Measurements from ENCODE around the gene MMP14. TPM values are rescaled to one million over a fixed set of nuclear protein-coding genes. Genes with fewer than 3 reads are reported as not detected.
"Not testable (repeated sequence)": the region's sequence is repeated elsewhere in the genome, so short reads cannot be mapped to it uniquely, and the experiment has no call there.

The MMP14 gene
- polyA plus RNA-seq, 1 experiment, result 365 TPM

GRCh38 chr14:22854963-22855724 lies 18.8 kb downstream of the MMP14 start:
- no peak for TF ChIP-seq CTCF (IDR thresholded peaks at IDR 0.05; ENCODE audit: low read depth, low read length)
- CTCF ChIA-PET, result interaction anchor here (0.7 to 8.5 kb wide), 18 partner anchors 8 to 465 kb away, joined by 3 to 217 read pairs (median 12); partner anchors contain the start of genes LRP10 and MMP14

DNA sequence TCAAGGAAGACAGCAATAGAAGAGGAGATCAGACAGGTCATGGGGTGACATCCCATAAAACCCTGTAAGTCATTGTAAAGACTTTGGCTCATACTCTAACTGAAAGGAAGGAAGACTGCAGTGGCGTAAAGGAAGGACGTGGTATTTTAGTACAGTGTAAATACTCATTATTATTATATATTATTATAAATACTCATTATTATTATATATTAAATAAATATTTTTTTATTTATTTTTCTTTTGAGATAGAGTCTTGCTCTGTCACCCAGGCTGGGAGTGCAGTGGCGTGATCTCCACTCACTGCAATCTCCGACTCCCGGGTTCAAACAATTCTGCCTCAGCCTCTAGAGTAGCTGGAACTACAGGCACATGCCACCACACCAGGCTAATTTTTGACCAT lies 20.0 kb downstream of the MMP14 start:
- CTCF ChIA-PET, result interaction anchor here (1.0 to 8.5 kb wide), 3 partner anchors 35 to 300 kb away, joined by 3 to 217 read pairs (median 94); no protein-coding TSS in a partner anchor
- H3K27ac ChIP-seq (ENCODE audit: low read depth, low read length), result no peak overlapping the region

More at GRCh38 chr14:22854963-22855724, 18.8 kb downstream of the MMP14 start:
- no peak overlapping the region for H3K4me3 ChIP-seq (ENCODE audit: low read depth, low read length)
- no peak overlapping the region for H3K27ac ChIP-seq (ENCODE audit: low read depth, low read length)
- DNase-seq (ENCODE audit: low read depth, low spot score), result no peak
- H3K27me3 ChIP-seq (ENCODE audit: control insufficient read depth, insufficient read depth, low read length), result no peaks in the 10 kb centered on the region
- peaks cover 3% of the 10 kb centered on the region for H3K9me3 ChIP-seq (ENCODE audit: control insufficient read depth, insufficient read depth, low read length)
- POLR2A ChIA-PET, result interaction anchor here (4.7 kb wide), 1 partner anchor 32 kb away, joined by 32 read pairs; no protein-coding TSS in a partner anchor

GRCh38 chr14:22860377-22860776 lies 24.0 kb downstream of the MMP14 start:
- not testable (repeated sequence) for H3K9me3 ChIP-seq (ENCODE audit: control insufficient read depth, insufficient read depth, low read length); DNase-seq (ENCODE audit: low read depth, low spot score); H3K4me3 ChIP-seq (ENCODE audit: low read depth, low read length); H3K27ac ChIP-seq (ENCODE audit: low read depth, low read length); H3K27me3 ChIP-seq (ENCODE audit: control insufficient read depth, insufficient read depth, low read length)
- POLR2A ChIA-PET, result interaction anchor here (1.0 to 2.0 kb wide), 2 partner anchors 9 to 11 kb away, joined by 4 to 10 read pairs; partner anchors contain the start of gene LRP10
- CTCF ChIA-PET, result interaction anchor here (0.6 to 6.1 kb wide), 8 partner anchors 9 to 303 kb away, joined by 3 to 51 read pairs (median 4); partner anchors contain the start of gene LRP10

More for the DNA sequence above, 20.0 kb downstream of the MMP14 start:
- H3K4me3 ChIP-seq (ENCODE audit: low read depth, low read length), result no peak overlapping the region
- no peaks in the 10 kb centered on the region for H3K27me3 ChIP-seq (ENCODE audit: control insufficient read depth, insufficient read depth, low read length)
- peaks cover 3% of the 10 kb centered on the region for H3K9me3 ChIP-seq (ENCODE audit: control insufficient read depth, insufficient read depth, low read length)
- TF ChIP-seq CTCF (IDR thresholded peaks at IDR 0.05; ENCODE audit: low read depth, low read length), result no peak
- DNase-seq (ENCODE audit: low read depth, low spot score), result no peak
- POLR2A ChIA-PET, result no interaction called here

- DNase-seq (ENCODE audit: low read depth, low spot score), result no peak
- TF ChIP-seq CTCF (IDR thresholded peaks at IDR 0.05; ENCODE audit: low read depth, low read length), result no peak
- Histone ChIP-seq H3K9me3 (ENCODE audit: control insufficient read depth, insufficient read depth, low read length) (peaks cover 7% of the 10 kb centered on the region), H3K27me3 (ENCODE audit: control insufficient read depth, insufficient read depth, low read length) (no peaks in the 10 kb centered on the region), H3K4me3 (ENCODE audit: low read depth, low read length) (no peak overlapping the region), H3K27ac (ENCODE audit: low read depth, low read length) (no peak overlapping the region)
- CTCF ChIA-PET, result interaction anchor here (3.7 to 6.1 kb wide), 2 partner anchors 8 to 11 kb away, joined by 30 to 51 read pairs; partner anchors contain the start of gene LRP10
- POLR2A ChIA-PET, result interaction anchor here (2.0 kb wide), 1 partner anchor 11 kb away, joined by 4 read pairs; no protein-coding TSS in a partner anchor
Measured at GRCh38 chr14:22861651-22862050, 25.3 kb downstream of the MMP14 start.

DNA sequence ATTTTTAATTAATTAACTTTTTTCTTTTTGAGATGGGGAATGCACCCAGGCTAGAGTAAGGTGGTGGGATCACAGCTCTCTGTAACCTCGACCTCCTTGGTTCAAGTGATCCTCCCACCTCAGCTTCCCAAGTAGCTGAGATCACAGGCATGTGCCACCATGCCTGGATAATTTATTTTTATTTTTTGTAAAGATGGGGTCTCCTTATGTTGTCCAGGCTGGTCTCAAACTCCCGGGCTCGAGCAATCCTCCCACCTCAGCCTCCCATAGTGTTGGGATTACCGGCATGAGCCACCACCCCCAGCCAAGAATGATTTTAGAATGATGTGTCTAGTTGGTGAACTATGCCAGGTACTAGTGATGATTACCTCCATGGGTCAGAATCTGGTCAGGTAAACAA lies 28.6 kb downstream of the MMP14 start:
- Histone ChIP-seq H3K27me3 (ENCODE audit: control insufficient read depth, insufficient read depth, low read length) (no peaks in the 10 kb centered on the region), H3K9me3 (ENCODE audit: control insufficient read depth, insufficient read depth, low read length) (peaks cover 4% of the 10 kb centered on the region; the same call in 1 of the 2 replicates), H3K27ac (ENCODE audit: low read depth, low read length) (no peak overlapping the region), H3K4me3 (ENCODE audit: low read depth, low read length) (no peak overlapping the region)
- DNase-seq (ENCODE audit: low read depth, low spot score), result no peak
- POLR2A ChIA-PET, result no interaction called here
- no peak for TF ChIP-seq CTCF (IDR thresholded peaks at IDR 0.05; ENCODE audit: low read depth, low read length)
- CTCF ChIA-PET, result interaction anchor here (1.5 to 3.7 kb wide), 3 partner anchors 10 to 308 kb away, joined by 4 to 30 read pairs (median 9); no protein-coding TSS in a partner anchor

Measured in AG04450 (cell line).